ENCODE measurements around the gene MT1A.

MT1A gene

GRCh38 chr16:56681939-56682702 lies 43.7 kb downstream of the MT1A start, which contains the start of gene MT1X:
Gene MT1X, plus strand, starts transcription at chr16:56682470. Its CDS starts 71 bp downstream, at chr16:56682541.
- DNase-seq = peak; percentile 82

- no peak for DNase-seq
These were observed 44.4 kb downstream of the MT1A start for GRCh38 chr16:56682703-56683397.

GRCh38 chr16:56683424-56684172 lies 45.1 kb downstream of the MT1A start:
- no peak for DNase-seq

GRCh38 chr16:56684256-56684925 lies 45.9 kb downstream of the MT1A start:
- DNase-seq = no peak

- no peak for DNase-seq
These were observed 46.6 kb downstream of the MT1A start for GRCh38 chr16:56684926-56685590.

GRCh38 chr16:56686758-56687157 lies 48.3 kb downstream of the MT1A start:
- no peak for DNase-seq

GRCh38 chr16:56688762-56689161 lies 50.3 kb downstream of the MT1A start:
- DNase-seq = no peak

- DNase-seq = peak; percentile 20
These were observed 50.7 kb downstream of the MT1A start for GRCh38 chr16:56689171-56689570.
